VCaP (cell line): Measurements from ENCODE around the gene UBAP2.
A peak's percentile ranks its signal among the peaks of the same experiment; 100 is the strongest.
"Not testable (repeated sequence)": the region's sequence is repeated elsewhere in the genome, so short reads cannot be mapped to it uniquely, and the experiment has no call there.

ENCODE experiments used
- H3K27ac ChIP-seq: fragments of 450-650 bp; 2 replicates; pipeline ENCODE4 v1.5.1; 2017
- CTCF ChIP-seq: fragments of 450-650 bp; conservative IDR thresholded peaks from 2 replicates; pipeline ENCODE4 v1.5.1; 2017; ENCODE audit warnings: mild to moderate bottlenecking, moderate library complexity

UBAP2 gene

GRCh38 chr9:34027845-34028574, 20.7 kb downstream of the UBAP2 start:
- TF ChIP-seq CTCF: no peak
- no peak overlapping the region for H3K27ac ChIP-seq

- no peak overlapping the region for H3K27ac ChIP-seq
- TF ChIP-seq CTCF: no peak
These were observed 22.9 kb downstream of the UBAP2 start for GRCh38 chr9:34025811-34026210.

GRCh38 chr9:34025062-34025461, 23.6 kb downstream of the UBAP2 start:
- 0 out of 2 replicates have a peak overlapping the region, but pooled peaks have one; percentile 15 for H3K27ac ChIP-seq

GRCh38 chr9:34024476-34024875, 24.2 kb downstream of the UBAP2 start:
- H3K27ac ChIP-seq: not testable (repeated sequence)

More at GRCh38 chr9:34025062-34025461, 23.6 kb downstream of the UBAP2 start:
- TF ChIP-seq CTCF: no peak

- H3K27ac ChIP-seq: no peak overlapping the region
- TF ChIP-seq CTCF: no peak
These were observed 32.5 kb downstream of the UBAP2 start for GRCh38 chr9:34016149-34016548.

GRCh38 chr9:34010979-34011378, 37.7 kb downstream of the UBAP2 start:
- peak; percentile 54 for TF ChIP-seq CTCF
- H3K27ac ChIP-seq: no peak overlapping the region

GRCh38 chr9:34001951-34002350, 46.7 kb downstream of the UBAP2 start:
- no peak for TF ChIP-seq CTCF
- H3K27ac ChIP-seq: no peak overlapping the region

- H3K27ac ChIP-seq: no peak overlapping the region
- no peak for TF ChIP-seq CTCF
These were observed 47.4 kb downstream of the UBAP2 start for GRCh38 chr9:34001298-34001697.
